OCI-LY3 (cell line): ENCODE measurements around the gene CCNI2.

Source experiments
- H2AFZ ChIP-seq: fragments of 200-600, 300-600 bp; shearing (Covaris generic); 2 replicates; pipeline ENCODE4 v1.6.0; 2014; ENCODE audit warnings: antibody characterized with exemption, low read depth, low read length
- H3K27ac ChIP-seq: fragments of 200-600, 300-600 bp; sonication (generic); 2 replicates; pipeline ENCODE4 v1.5.1; 2014; ENCODE audit warnings: mild to moderate bottlenecking, low read length, moderate library complexity, mixed read lengths
- H3K27me3 ChIP-seq: fragments of 200-600, 300-600 bp; sonication (generic); 2 replicates; pipeline ENCODE4 v1.6.1; 2014; ENCODE audit warnings: low read depth, low read length, mixed read lengths
- H3K36me3 ChIP-seq: fragments of 200-600, 300-600 bp; sonication (generic); replicated peaks from 2 replicates; pipeline ENCODE3; 2014; ENCODE audit warnings: low read depth, low read length, mixed read lengths
- H3K4me1 ChIP-seq: fragments of 300-600, 200-600 bp; sonication (generic); 2 replicates; pipeline ENCODE4 v1.6.1; 2014; ENCODE audit warnings: low read length, mixed read lengths
- H3K4me2 ChIP-seq: fragments of 200-600, 300-600 bp; sonication (generic); 2 replicates; pipeline ENCODE4 v1.6.1; 2014; ENCODE audit warnings: low read length, mixed read lengths
- H3K4me3 ChIP-seq: fragments of 300-600, 200-600 bp; sonication (generic); 2 replicates; pipeline ENCODE4 v1.5.1; 2014; ENCODE audit warnings: antibody characterized with exemption, mild to moderate bottlenecking, low read length, moderate library complexity
- H3K79me2 ChIP-seq: fragments of 300-600, 200-600 bp; shearing (Covaris generic); 2 replicates; pipeline ENCODE4 v1.6.1; 2014; ENCODE audit warnings: mild to moderate bottlenecking, low read length, mixed read lengths
- H3K9ac ChIP-seq: fragments of 300-600, 200-600 bp; shearing (Covaris generic); 2 replicates; pipeline ENCODE4 v1.6.0; 2014; ENCODE audit warnings: mild to moderate bottlenecking, low read length, moderate library complexity
- H3K9me3 ChIP-seq: fragments of 200-600, 300-600 bp; shearing (Covaris generic); 2 replicates; pipeline ENCODE4 v1.6.1; 2014; ENCODE audit warnings: low read length, mixed read lengths; ENCODE audit not compliant: insufficient read depth
- H4K20me1 ChIP-seq: fragments of 200-600, 300-600 bp; sonication (generic); 2 replicates; pipeline ENCODE4 v1.6.1; 2016; ENCODE audit warnings: low read length, mixed read lengths; ENCODE audit not compliant: insufficient read depth
- CTCF ChIP-seq: fragments of 200-600, 300-600 bp; sonication (generic); IDR thresholded peaks from 2 replicates; pipeline ENCODE4 v1.5.1; 2014; ENCODE audit warnings: antibody characterized with exemption, low read length, low read depth
- EZH2phosphoT487 ChIP-seq: fragments of 200-600 bp; shearing (Covaris generic); IDR thresholded peaks from 2 replicates; pipeline ENCODE4 v1.6.1; 2018; ENCODE audit warnings: antibody characterized with exemption, mixed run types, low read depth

Gene CCNI2

DNA sequence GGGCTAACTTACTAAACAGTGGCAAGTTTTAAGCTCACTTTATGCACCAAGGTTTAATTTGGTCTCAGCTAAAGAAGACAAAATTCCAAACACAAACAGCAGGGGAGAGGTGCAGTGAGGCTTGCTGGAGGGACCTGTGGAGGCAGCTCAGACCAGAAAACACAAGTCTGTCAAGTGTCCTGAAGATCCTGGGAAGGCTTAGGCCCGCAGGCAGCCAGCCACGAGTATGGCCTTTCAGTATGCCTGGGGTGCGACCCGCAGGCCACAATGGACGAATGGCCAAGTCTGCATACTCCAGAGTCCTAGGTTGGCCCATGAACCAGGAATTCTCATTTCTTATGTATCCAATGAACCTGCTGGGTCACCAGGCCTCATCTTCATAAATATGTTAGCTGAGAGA is 9.3 kb downstream of the CCNI2 start:
- Histone ChIP-seq H3K9me3 (no peaks in the 10 kb centered on the region), H3K4me1 (peaks cover 4% of the 10 kb centered on the region), H4K20me1 (no peaks in the 10 kb centered on the region), H3K4me3 (no peak overlapping the region), H3K9ac (no peak overlapping the region), H3K27me3 (no peaks in the 10 kb centered on the region), H3K27ac (no peak overlapping the region), H3K79me2 (no peaks in the 10 kb centered on the region), H3K4me2 (no peak overlapping the region), H3K36me3 (peaks cover 2% of the 10 kb centered on the region), H2AFZ (no peak overlapping the region)
- TF ChIP-seq CTCF (no peak), EZH2phosphoT487 (no peak)

DNA sequence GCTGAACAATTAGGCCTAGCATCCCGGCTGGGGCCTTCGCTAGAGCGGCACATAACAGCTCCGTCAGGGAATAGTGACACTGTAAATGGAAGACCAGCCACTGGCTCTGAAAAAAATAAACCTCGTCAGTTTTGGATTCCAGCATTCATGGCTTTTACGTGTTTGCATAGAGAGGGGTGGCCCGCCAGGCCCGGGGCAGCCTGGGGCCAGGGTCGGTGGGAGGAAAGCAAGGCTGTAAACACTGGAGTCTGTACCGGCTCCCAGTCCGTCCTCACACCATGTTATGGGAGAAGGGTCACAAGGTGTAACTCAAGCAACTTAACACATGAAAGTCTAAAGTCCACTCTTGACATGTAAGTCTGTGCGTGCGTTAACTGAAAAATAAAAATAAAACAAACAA is 11.2 kb downstream of the CCNI2 start:
- H3K27ac ChIP-seq = no peak overlapping the region
- H3K36me3 ChIP-seq = peaks cover 2% of the 10 kb centered on the region
- no peak overlapping the region for H3K4me2 ChIP-seq
- no peak overlapping the region for H2AFZ ChIP-seq
- H3K9ac ChIP-seq = no peak overlapping the region
- no peaks in the 10 kb centered on the region for H3K79me2 ChIP-seq
- H3K4me3 ChIP-seq = no peak overlapping the region
- no peaks in the 10 kb centered on the region for H3K4me1 ChIP-seq
- H3K27me3 ChIP-seq = no peaks in the 10 kb centered on the region
- no peak for TF ChIP-seq CTCF
- TF ChIP-seq EZH2phosphoT487 = no peak
- no peaks in the 10 kb centered on the region for H3K9me3 ChIP-seq
- no peaks in the 10 kb centered on the region for H4K20me1 ChIP-seq

DNA sequence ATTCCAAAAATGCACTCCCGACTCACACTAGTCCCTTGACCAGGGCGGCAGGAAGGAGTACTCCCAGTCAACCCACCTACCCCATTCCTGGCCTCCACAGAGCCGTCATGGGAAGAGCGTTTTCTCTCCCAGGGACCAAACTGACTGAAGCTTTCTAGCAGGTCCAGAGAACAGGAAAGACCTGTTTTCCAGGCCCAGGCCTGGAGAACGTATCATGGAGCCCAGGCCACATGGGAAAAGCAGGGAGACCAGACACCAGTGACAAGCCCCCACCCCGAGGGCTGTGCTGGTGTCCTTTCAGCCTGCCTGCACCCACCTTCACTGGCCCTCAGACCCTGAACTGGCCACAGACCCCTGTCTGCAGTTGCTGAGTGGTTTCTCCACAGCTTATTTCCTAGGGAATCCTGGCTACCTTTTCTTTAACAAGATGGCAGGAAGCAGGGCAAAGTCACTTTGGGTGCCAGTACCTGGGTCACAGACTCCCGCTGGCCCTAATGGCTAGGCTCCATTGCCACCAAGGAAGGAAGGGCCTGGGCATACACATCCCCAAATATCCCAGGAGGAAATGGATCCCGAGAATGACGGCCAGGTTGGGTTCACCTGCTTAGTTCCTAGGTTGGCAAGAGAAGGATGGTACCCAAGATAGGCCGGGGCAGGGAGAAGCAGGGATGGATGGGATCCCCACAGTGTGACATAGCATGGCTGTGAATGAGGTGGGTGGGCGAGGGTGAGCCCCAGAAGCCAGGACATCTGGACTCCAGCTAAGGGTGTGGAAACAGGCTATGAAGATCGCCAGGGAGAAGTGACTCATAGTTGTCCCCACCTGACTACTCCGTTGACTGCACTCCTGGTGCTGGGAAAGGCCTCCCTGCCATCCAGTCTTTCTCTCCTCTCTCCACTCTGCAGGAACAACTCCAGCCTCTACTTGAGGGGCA is 12.2 kb downstream of the CCNI2 start:
- Histone ChIP-seq H3K4me3 (no peak overlapping the region), H3K9ac (no peak overlapping the region), H3K79me2 (no peaks in the 10 kb centered on the region), H4K20me1 (no peaks in the 10 kb centered on the region), H2AFZ (no peak overlapping the region), H3K4me1 (no peaks in the 10 kb centered on the region), H3K9me3 (no peaks in the 10 kb centered on the region), H3K27ac (no peak overlapping the region), H3K4me2 (no peak overlapping the region), H3K36me3 (peaks cover 2% of the 10 kb centered on the region), H3K27me3 (no peaks in the 10 kb centered on the region)
- TF ChIP-seq CTCF (no peak), EZH2phosphoT487 (no peak)

DNA sequence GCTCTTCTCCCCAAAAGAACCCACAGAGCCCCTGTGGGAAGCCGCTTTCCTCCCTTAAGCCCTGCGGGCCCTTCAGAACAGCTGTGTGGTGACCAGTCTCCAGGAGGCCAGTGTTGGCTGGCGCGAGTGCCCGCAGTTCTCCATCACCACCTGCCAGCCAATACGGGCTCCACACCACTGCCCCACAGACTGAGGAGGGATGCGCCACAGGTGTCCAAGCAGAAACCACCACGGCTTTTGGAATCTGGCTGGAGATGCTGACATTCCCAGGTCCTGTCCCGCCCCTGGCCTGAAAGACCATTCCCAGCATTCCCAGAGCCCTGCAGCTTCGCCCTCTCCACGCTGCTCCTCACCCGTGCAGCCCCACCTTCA is 12.8 kb downstream of the CCNI2 start:
- Histone ChIP-seq H3K27me3 (no peaks in the 10 kb centered on the region), H3K4me3 (no peak overlapping the region), H3K27ac (no peak overlapping the region), H3K4me1 (no peaks in the 10 kb centered on the region), H3K4me2 (no peak overlapping the region), H3K9ac (no peak overlapping the region), H3K9me3 (no peaks in the 10 kb centered on the region), H4K20me1 (no peaks in the 10 kb centered on the region), H2AFZ (no peak overlapping the region), H3K36me3 (peaks cover 2% of the 10 kb centered on the region), H3K79me2 (no peaks in the 10 kb centered on the region)
- TF ChIP-seq CTCF (no peak), EZH2phosphoT487 (no peak)
